Retinal pigment epithelial cell (primary cell): ENCODE results near the gene SPATA18.
A peak's percentile ranks its signal among the peaks of the same experiment; 100 is the strongest.

Experiments used
- DNase-seq: peaks from one replicate; pipeline ENCODE4 v3.0.0-alpha.2; 2010; ENCODE audit warnings: low read depth
- H3K4me3 ChIP-seq: 2 replicates; pipeline ENCODE4 v1.5.1; 2011; ENCODE audit warnings: mild to moderate bottlenecking, low read length, control low read depth, moderate library complexity
- CTCF ChIP-seq: conservative IDR thresholded peaks from 2 replicates; pipeline ENCODE4 v1.5.1; 2011; ENCODE audit warnings: low read depth, low read length, control low read depth, inconsistent platforms

The SPATA18 gene

GRCh38 chr4:52105276-52105675, 54.2 kb downstream of the SPATA18 start:
- DNase-seq = no peak
- TF ChIP-seq CTCF = no peak
- H3K4me3 ChIP-seq = no peak overlapping the region

GRCh38 chr4:52106191-52106590, 55.1 kb downstream of the SPATA18 start:
- H3K4me3 ChIP-seq = no peak overlapping the region
- DNase-seq = no peak
- no peak for TF ChIP-seq CTCF

DNA sequence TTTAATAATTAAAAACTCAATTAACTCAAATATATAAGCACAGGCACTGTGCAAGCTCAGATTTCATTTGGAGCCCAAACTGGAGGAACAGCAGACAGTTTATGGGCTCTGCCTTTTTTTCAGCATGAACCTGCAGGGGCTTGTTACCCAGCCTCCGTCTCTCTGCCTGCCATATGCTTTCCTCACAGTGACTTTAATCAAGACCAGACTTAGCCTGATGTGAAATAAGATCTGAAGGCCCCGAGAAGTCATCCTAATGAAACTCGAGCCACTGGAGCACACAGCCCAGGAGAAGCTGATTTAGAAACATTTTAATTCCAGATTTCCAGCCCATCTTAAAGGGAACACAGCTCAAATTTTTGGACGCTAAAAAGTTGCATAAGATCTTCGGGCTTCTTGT, 55.6 kb downstream of the SPATA18 start:
- no peak overlapping the region for H3K4me3 ChIP-seq
- no peak for DNase-seq

DNA sequence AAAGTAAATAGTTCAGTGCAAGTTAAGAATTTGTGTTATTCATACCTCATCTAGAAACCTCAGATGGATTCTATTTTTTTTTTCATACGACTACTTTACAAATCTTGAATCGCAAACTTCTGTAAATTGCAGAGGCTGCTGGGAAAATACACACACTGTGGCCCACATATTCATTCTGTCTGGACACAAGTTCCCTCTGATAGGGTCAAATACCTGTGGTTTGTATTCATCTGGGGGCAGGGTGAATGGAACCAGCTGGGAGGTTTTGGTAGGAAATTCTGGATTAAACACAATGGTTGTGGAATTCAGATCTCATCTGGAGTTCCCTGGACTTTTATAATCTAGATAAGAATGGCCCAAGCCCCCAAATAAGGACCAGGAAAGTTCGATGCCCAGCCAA, 56.2 kb downstream of the SPATA18 start:
- TF ChIP-seq CTCF = no peak
- no peak overlapping the region for H3K4me3 ChIP-seq
- no peak for DNase-seq

More for the DNA sequence above, 55.6 kb downstream of the SPATA18 start:
- no peak for TF ChIP-seq CTCF

GRCh38 chr4:52107745-52108144, 56.6 kb downstream of the SPATA18 start:
- peak; percentile 34 for TF ChIP-seq CTCF
- DNase-seq = no peak
- H3K4me3 ChIP-seq = no peak overlapping the region

- TF ChIP-seq CTCF = no peak
- no peak for DNase-seq
- no peak overlapping the region for H3K4me3 ChIP-seq
Measured at GRCh38 chr4:52110171-52110570, 59.1 kb downstream of the SPATA18 start.

GRCh38 chr4:52111995-52112394, 60.9 kb downstream of the SPATA18 start:
- no peak for TF ChIP-seq CTCF
- no peak overlapping the region for H3K4me3 ChIP-seq
- DNase-seq = no peak
